HepG2 (cell line): ENCODE data around the gene RAB3A. TPM values are rescaled to one million over a fixed set of nuclear protein-coding genes. Genes with fewer than 3 reads are reported as not detected.

Experiments
- CSRNP2 ChIP-seq: sonication (generic); formaldehyde crosslinking; conservative IDR thresholded peaks from 2 replicates; pipeline ENCODE4 v1.8.0; 2022; ENCODE audit warnings: low read depth, missing genetic modification reagents
- ELF1 ChIP-seq: sonication (generic); formaldehyde crosslinking; IDR thresholded peaks from 2 replicates; pipeline ENCODE4 v1.4.0; 2020; ENCODE audit warnings: missing genetic modification reagents
- ETV5 ChIP-seq: IDR thresholded peaks from 2 replicates; pipeline ENCODE4 v1.6.1; 2018; ENCODE audit warnings: missing biosample characterization, missing genetic modification reagents, inconsistent platforms, borderline replicate concordance
- MAFG ChIP-seq: sonication (generic); formaldehyde crosslinking; IDR thresholded peaks from 2 replicates; pipeline ENCODE4 v1.5.1; 2020; ENCODE audit warnings: mild to moderate bottlenecking, missing genetic modification reagents
- PAXIP1 ChIP-seq: sonication (generic); formaldehyde crosslinking; conservative IDR thresholded peaks from 2 replicates; pipeline ENCODE4 v1.4.0; 2020; ENCODE audit warnings: mild to moderate bottlenecking, missing genetic modification reagents, moderate library complexity
- PCBP2 ChIP-seq: fragments of 200-400 bp; formaldehyde crosslinking; optimal IDR thresholded peaks from 2 replicates; pipeline ENCODE3; 2018; ENCODE audit warnings: low read length, low read depth; ENCODE audit not compliant: poor library complexity, severe bottlenecking
- RERE ChIP-seq: IDR thresholded peaks from 2 replicates; pipeline ENCODE4 v1.6.1; 2016; ENCODE audit warnings: low read depth, missing genetic modification reagents, missing compliant biosample characterization
- SMAD1 ChIP-seq: sonication (generic); formaldehyde crosslinking; IDR thresholded peaks from 2 replicates; pipeline ENCODE4 v1.4.0; 2020; ENCODE audit warnings: missing genetic modification reagents, low read depth, mild to moderate bottlenecking, borderline replicate concordance
- ZBTB8A ChIP-seq: sonication (generic); formaldehyde crosslinking; IDR thresholded peaks from 2 replicates; pipeline ENCODE4 v1.4.0; 2020; ENCODE audit warnings: mild to moderate bottlenecking, low read depth, missing genetic modification reagents, borderline replicate concordance
- ZNF687 ChIP-seq: sonication (generic); formaldehyde crosslinking; IDR thresholded peaks from 2 replicates; pipeline ENCODE4 v1.5.1; 2020; ENCODE audit warnings: mild to moderate bottlenecking, missing genetic modification reagents, moderate library complexity
- ZNF704 ChIP-seq: sonication (generic); formaldehyde crosslinking; IDR thresholded peaks from 2 replicates; pipeline ENCODE4 v1.8.1; 2023; ENCODE audit warnings: mild to moderate bottlenecking, inconsistent platforms, moderate library complexity, missing genetic modification reagents, borderline replicate concordance
- polyA plus RNA-seq, 8 experiments: library from polyadenylated mRNA; depleted of rRNA in 3 of 8; stranded (reverse) in 7 of 8; unstranded in 1 of 8; fragments of >200 nt; fragmentation: Illumina TruSeq in 4 of 8; extraction: Trizol in 4 of 8; gene quantifications; 2 replicates each; pipeline versions ENCODE4 v1.2.1 to v1.2.3, GENCODE V29; 2011 to 2016; ENCODE audit warnings: low read depth in 4 of 8, missing spikeins in 1 of 8, mixed read lengths in 1 of 8; ENCODE audit not compliant: insufficient read depth in 1 of 8
- total RNA-seq, 5 experiments: library from RNA; depleted of rRNA; stranded (reverse); fragments of >200 nt; fragmentation: Illumina TruSeq; extraction: Trizol; gene quantifications; 2 replicates each; pipeline ENCODE4 v1.2.3, GENCODE V29; 2016; ENCODE audit warnings: low read depth in 1 of 5

RAB3A gene
- total and polyA plus RNA-seq, 2 of the 13 experiments (the other 11 are each of a cell fraction or from before 2014, with no cell fraction given), result 0.58 to 0.98 TPM

- no peak for TF ChIP-seq RERE (CRISPR knock-in tag)
- TF ChIP-seq ETV5 (CRISPR knock-in tag), result peak; percentile 32; the same call in 1 of the 2 replicates
- peak; percentile 37 for TF ChIP-seq ZNF687 (CRISPR knock-in tag)
- TF ChIP-seq PAXIP1 (CRISPR knock-in tag), result no peak
- no peak for TF ChIP-seq SMAD1 (CRISPR knock-in tag)
- TF ChIP-seq ZNF704, result no peak
- TF ChIP-seq ZBTB8A (CRISPR knock-in tag), result no peak
- TF ChIP-seq ELF1 (CRISPR knock-in tag), result no peak; the same call in none of the 2 replicates
- TF ChIP-seq PCBP2, result no peak
- TF ChIP-seq MAFG (CRISPR knock-in tag), result no peak
- no peak for TF ChIP-seq CSRNP2
Measured at GRCh38 chr19:18152817-18153555, 50.9 kb downstream of the RAB3A start, which contains the start of gene PIK3R2 (continued).
